LNCAP (cell line): ENCODE data around the gene MAPRE3.

Experiments
- CTCF ChIP-seq: fragments of 450-650 bp; IDR thresholded peaks from 2 replicates; pipeline ENCODE4 v1.5.1; 2017; ENCODE audit warnings: mild to moderate bottlenecking

The MAPRE3 gene

GRCh38 chr2:27058210-27058609, 87.8 kb downstream of the MAPRE3 start:
- TF ChIP-seq CTCF, result no peak

GRCh38 chr2:27059141-27059820, 88.8 kb downstream of the MAPRE3 start:
- TF ChIP-seq CTCF, result no peak

GRCh38 chr2:27060323-27060722, 89.9 kb downstream of the MAPRE3 start:
- TF ChIP-seq CTCF, result no peak

- TF ChIP-seq CTCF, result no peak
These were observed 94.7 kb downstream of the MAPRE3 start for GRCh38 chr2:27065128-27065527.

- no peak for TF ChIP-seq CTCF
These were observed 96.9 kb downstream of the MAPRE3 start for GRCh38 chr2:27067385-27067784.

GRCh38 chr2:27069436-27069835, 99.0 kb downstream of the MAPRE3 start:
- TF ChIP-seq CTCF, result no peak

GRCh38 chr2:27069961-27070618, 99.7 kb downstream of the MAPRE3 start:
- no peak for TF ChIP-seq CTCF
